HG02798 (cell line): ENCODE data around the gene NISCH.

Experiments used
- ATAC-seq: cut with Tn5 transposase; IDR thresholded peaks from one replicate; pipeline ENCODE4 v1.9.1; 2021; ENCODE audit warnings: mild to moderate bottlenecking; ENCODE audit not compliant: unreplicated experiment, poor library complexity

NISCH gene

GRCh38 chr3:52506266-52506966 is 51.0 kb downstream of the NISCH start:
- ATAC-seq = no peak

GRCh38 chr3:52507359-52507758 is 52.0 kb downstream of the NISCH start:
- no peak for ATAC-seq

- ATAC-seq = no peak
Observed at GRCh38 chr3:52509753-52510328, 54.4 kb downstream of the NISCH start.

GRCh38 chr3:52511509-52511908 is 56.1 kb downstream of the NISCH start:
- ATAC-seq = no peak

- ATAC-seq = no peak
Observed at GRCh38 chr3:52512105-52512504, 56.7 kb downstream of the NISCH start.

GRCh38 chr3:52512727-52513126 is 57.3 kb downstream of the NISCH start:
- no peak for ATAC-seq

GRCh38 chr3:52513281-52513680 is 57.9 kb downstream of the NISCH start:
- ATAC-seq = no peak

- ATAC-seq = no peak
Observed at GRCh38 chr3:52514576-52514975, 59.2 kb downstream of the NISCH start.

- ATAC-seq = no peak
Observed at GRCh38 chr3:52515192-52515591, 59.8 kb downstream of the NISCH start.

GRCh38 chr3:52516509-52517195 is 61.2 kb downstream of the NISCH start:
- ATAC-seq = no peak

- no peak for ATAC-seq
Observed at GRCh38 chr3:52517796-52518722, 62.7 kb downstream of the NISCH start.

GRCh38 chr3:52518723-52519444 is 63.5 kb downstream of the NISCH start:
- no peak for ATAC-seq

GRCh38 chr3:52519445-52520140 is 64.2 kb downstream of the NISCH start:
- ATAC-seq = no peak

- no peak for ATAC-seq
Observed at GRCh38 chr3:52520141-52520667, 64.8 kb downstream of the NISCH start.

- ATAC-seq = no peak
Observed at GRCh38 chr3:52520716-52521487, 65.5 kb downstream of the NISCH start.

- ATAC-seq = no peak
Observed at GRCh38 chr3:52521488-52521824, 66.1 kb downstream of the NISCH start.

GRCh38 chr3:52521881-52522650 is 66.7 kb downstream of the NISCH start:
- ATAC-seq = no peak
